Choroid plexus epithelial cell (primary cell): Measurements from ENCODE around the gene MGMT.
A peak's percentile ranks its signal among the peaks of the same experiment; 100 is the strongest.

ENCODE experiments used
- DNase-seq: peaks from one replicate; pipeline ENCODE4 v3.0.0-alpha.2; 2010; ENCODE audit warnings: low read depth
- H3K4me3 ChIP-seq: 2 replicates; pipeline ENCODE4 v1.5.1; 2011; ENCODE audit warnings: low read depth, mild to moderate bottlenecking, control low read depth, low read length, moderate library complexity
- TF ChIP-seq, protein P1 (sequence below): conservative IDR thresholded peaks from 2 replicates; pipeline ENCODE4 v1.5.1; 2011; ENCODE audit warnings: low read depth, mild to moderate bottlenecking, control low read depth, inconsistent platforms, low read length, moderate library complexity

MGMT gene

DNA sequence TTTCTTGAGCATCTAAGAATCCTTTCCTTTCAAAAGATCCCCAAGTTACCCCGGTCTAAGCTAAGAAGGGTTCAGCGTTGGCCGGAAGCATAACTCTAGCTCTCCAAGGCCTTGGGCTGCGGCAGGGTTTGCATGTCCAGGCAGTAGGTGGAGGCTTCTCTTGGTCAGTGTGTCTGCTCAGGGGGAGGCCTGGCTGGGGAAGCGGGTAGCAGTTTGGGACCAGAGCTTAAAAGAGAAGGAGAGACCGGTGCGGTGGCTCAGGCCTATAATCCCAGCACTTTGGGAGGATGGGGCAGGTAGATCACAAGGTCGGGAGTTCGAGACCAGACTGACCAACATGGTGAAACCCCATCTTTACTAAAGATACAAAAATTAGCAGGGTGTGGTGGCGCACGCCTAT lies 226.3 kb downstream of the MGMT start:
- no peak for DNase-seq
- no peak overlapping the region for H3K4me3 ChIP-seq
- TF ChIP-seq, protein P1, sequence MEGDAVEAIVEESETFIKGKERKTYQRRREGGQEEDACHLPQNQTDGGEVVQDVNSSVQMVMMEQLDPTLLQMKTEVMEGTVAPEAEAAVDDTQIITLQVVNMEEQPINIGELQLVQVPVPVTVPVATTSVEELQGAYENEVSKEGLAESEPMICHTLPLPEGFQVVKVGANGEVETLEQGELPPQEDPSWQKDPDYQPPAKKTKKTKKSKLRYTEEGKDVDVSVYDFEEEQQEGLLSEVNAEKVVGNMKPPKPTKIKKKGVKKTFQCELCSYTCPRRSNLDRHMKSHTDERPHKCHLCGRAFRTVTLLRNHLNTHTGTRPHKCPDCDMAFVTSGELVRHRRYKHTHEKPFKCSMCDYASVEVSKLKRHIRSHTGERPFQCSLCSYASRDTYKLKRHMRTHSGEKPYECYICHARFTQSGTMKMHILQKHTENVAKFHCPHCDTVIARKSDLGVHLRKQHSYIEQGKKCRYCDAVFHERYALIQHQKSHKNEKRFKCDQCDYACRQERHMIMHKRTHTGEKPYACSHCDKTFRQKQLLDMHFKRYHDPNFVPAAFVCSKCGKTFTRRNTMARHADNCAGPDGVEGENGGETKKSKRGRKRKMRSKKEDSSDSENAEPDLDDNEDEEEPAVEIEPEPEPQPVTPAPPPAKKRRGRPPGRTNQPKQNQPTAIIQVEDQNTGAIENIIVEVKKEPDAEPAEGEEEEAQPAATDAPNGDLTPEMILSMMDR: no peak

DNA sequence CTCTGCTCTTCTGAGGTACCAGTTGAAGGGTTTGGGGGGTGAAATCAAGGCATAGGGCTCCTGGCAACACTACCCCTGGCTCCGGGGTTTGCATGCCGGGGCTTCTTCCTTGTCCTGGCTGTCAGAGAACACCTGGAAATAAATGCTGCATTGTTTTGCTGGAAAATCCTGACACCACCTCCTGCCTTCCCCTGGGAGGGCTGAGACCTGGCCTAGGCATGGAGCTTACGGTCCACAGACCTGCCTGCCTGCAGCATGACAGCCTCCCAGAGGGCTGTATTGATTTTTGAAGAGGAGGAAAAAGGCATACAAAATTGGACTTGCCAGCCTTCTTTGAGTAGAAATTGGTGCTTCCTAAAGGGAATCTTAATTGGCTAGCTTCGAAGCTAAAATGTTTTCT lies 227.1 kb downstream of the MGMT start:
- TF ChIP-seq, protein P1: no peak
- DNase-seq: no peak
- no peak overlapping the region for H3K4me3 ChIP-seq

DNA sequence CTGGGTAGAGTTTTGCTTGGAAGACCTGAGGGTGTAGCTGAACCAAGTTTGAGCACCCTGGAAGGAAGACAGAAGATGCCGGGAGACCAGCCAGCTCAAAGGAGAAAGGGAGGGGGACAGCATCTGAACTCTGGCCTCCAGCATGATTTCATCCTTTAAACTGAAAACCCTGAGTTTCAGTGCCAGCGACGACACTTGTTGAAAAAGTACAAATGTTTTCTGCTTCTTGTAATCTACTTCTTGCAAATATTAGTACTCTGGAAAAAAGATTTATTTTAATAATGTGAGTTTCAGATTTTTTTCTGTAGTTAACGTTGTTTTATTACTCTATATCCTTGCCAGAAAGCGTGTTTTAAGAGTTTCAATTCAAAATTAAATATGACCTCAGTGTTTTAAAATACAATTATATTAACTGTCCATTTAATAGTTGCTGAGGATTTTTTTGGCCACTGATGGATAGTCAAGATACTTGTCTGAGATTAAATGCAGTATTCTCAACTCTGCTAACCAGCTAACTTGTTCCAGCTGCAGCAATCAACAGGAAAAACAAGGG lies 227.7 kb downstream of the MGMT start:
- no peak overlapping the region for H3K4me3 ChIP-seq
- TF ChIP-seq, protein P1: no peak
- peak; percentile 2 for DNase-seq

DNA sequence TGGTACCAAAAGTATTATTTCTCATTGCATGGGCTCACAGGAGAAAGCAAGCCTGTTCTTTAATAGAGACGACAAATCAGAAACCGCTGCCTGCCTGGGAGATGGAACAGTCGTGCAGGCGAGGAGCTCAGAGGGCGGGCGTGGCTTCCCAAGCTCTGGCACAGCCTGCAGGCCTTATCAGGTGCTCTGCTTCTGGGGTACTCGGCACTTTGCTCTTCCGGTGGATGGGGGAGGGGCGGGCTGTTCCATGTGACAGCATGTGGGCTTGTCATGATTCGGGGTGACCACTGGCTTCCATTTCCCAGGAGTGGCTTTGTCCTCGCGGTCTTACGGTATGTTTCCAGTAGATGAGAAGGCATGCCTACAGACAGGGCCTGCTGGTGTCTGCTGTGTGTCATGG lies 228.6 kb downstream of the MGMT start:
- TF ChIP-seq, protein P1: no peak
- no peak overlapping the region for H3K4me3 ChIP-seq
- no peak for DNase-seq

DNA sequence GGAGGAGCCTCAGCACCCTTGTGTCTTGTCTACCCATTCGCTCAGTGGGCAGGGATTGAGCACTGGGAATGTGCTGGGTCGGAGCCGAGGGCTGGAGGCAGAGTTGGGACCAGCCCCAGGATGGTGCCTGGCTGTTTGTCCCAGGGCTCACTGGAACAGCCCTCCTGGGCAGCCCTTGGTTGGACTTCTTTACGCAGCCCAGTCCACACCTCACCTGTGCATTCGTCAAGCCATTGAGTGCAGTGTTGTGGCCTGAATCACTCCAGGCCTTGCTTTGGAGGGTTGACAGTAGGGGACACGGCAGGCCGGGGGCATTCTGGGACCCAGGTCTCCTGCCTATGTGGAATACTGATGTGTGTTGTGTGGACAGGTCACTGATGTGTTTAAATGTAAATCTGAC lies 229.6 kb downstream of the MGMT start:
- DNase-seq: no peak
- H3K4me3 ChIP-seq: no peak overlapping the region
- TF ChIP-seq, protein P1: no peak

DNA sequence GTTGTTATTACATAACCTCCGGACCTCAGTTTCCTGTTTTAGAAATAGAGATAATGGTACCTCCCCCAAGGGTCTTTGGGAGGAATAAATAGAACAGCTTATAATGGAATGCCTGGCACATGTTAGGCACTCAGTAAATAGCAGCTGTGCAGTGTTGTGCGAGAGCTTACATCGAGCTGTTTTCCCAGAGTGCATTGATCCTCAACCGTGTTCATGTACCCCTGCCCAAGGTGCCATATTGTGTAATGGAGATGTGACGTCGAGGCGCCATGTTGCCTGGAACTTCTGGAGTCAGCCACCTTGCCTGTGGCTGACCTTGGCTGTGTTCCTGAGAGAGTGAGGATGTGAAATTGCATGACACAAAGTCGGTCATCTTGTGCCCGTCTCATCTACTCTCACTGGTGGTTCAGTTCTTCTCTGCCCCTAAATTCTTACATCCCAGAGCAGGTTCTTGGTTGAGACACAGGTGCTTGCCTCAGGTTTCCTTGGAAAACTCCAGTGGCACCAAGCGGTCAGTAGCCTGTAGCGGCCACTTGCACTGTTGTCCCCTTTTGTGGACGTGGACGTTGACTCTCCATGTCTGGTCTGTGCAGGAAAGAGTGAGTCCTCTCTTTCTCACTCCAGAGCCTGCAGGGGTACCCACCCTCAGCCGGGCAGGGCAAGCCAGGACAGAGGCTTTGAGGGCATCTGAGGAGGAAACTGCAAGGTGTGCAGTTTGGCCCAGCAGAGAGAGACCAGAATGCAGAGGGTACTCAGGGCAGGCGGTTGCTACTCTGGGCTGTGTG lies 230.6 kb downstream of the MGMT start:
- no peak overlapping the region for H3K4me3 ChIP-seq
- TF ChIP-seq, protein P1: no peak
- no peak for DNase-seq
